Gastroesophageal sphincter (tissue), 3 donors: ENCODE measurements around the gene ABCA1.

Experiments used
- POLR2A ChIP-seq, 2 donors: fragments of 450-650 bp; IDR thresholded peaks; one replicate each; pipeline ENCODE4 v1.6.1; 2017; ENCODE audit warnings: antibody characterized with exemption in 2 of 2, mild to moderate bottlenecking in 2 of 2, moderate library complexity in 1 of 2
- TF ChIP-seq, protein P1 (sequence below), 4 experiments: fragments of 200-600 bp in 2 of 4; fragments of 450-650 bp in 2 of 4; sonication (generic) in 1 of 4; IDR thresholded peaks; one replicate each; pipeline ENCODE4 v1.5.1; 2017 to 2019; ENCODE audit warnings: antibody characterized with exemption in 4 of 4, mild to moderate bottlenecking in 2 of 4, moderate library complexity in 2 of 4

DNA sequence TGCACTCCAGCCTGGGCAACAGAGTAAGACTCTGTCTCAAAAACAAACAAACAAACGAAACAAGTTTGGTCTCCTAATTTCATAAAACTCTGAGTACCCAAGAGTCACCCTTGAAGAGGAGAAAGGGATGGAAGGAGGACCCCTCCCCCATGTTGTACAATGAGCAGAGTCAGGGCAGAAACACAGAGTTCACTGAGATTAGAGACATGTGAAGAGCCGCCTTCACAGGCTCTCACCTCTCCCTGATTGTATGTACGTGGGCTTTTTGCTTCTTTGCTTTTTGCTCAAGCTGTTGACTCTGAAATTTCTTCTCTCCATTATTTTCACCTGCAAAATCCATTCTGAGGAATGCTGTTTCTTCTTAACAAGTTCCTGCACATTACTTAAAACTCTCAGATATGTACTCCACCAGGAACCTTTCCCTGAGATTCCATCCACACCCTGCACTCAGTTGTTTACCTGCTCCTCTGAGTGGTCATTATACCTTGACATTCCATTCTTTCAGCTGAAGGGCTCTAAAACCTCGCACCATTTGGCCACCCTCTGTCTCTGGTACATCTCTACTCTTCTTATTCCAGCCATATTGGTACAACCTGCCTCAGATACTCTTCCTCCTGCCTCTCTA, 44.4 kb upstream of the ABCA1 start:
- TF ChIP-seq, protein P1, sequence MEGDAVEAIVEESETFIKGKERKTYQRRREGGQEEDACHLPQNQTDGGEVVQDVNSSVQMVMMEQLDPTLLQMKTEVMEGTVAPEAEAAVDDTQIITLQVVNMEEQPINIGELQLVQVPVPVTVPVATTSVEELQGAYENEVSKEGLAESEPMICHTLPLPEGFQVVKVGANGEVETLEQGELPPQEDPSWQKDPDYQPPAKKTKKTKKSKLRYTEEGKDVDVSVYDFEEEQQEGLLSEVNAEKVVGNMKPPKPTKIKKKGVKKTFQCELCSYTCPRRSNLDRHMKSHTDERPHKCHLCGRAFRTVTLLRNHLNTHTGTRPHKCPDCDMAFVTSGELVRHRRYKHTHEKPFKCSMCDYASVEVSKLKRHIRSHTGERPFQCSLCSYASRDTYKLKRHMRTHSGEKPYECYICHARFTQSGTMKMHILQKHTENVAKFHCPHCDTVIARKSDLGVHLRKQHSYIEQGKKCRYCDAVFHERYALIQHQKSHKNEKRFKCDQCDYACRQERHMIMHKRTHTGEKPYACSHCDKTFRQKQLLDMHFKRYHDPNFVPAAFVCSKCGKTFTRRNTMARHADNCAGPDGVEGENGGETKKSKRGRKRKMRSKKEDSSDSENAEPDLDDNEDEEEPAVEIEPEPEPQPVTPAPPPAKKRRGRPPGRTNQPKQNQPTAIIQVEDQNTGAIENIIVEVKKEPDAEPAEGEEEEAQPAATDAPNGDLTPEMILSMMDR (IDR thresholded peaks at IDR 0.05): no peak
- TF ChIP-seq POLR2A (IDR thresholded peaks at IDR 0.05): no peak
